Activated naive CD4-positive, alpha-beta T cell treated with Interleukin-2 at 50 U/mL for 16 hours (primary cell): Measurements from ENCODE around the gene TARS1.
A peak's percentile ranks its signal among the peaks of the same experiment; 100 is the strongest.

Source experiments
- DNase-seq: peaks from one replicate; pipeline ENCODE4 v3.0.0-alpha.2; 2020

The TARS1 gene

GRCh38 chr5:33441241-33442177, 744 bp downstream of the TARS1 start:
- peak; percentile 45 for DNase-seq

GRCh38 chr5:33444542-33444941, 3.8 kb downstream of the TARS1 start:
- no peak for DNase-seq

GRCh38 chr5:33445798-33446197, 5.0 kb downstream of the TARS1 start:
- no peak for DNase-seq

GRCh38 chr5:33448118-33448517, 7.4 kb downstream of the TARS1 start:
- DNase-seq, result no peak

- DNase-seq, result no peak
These were observed 16.4 kb downstream of the TARS1 start for GRCh38 chr5:33457126-33457525.

- DNase-seq, result no peak
These were observed 17.1 kb downstream of the TARS1 start for GRCh38 chr5:33457817-33458216.

GRCh38 chr5:33460210-33460609, 19.4 kb downstream of the TARS1 start:
- DNase-seq, result no peak

- no peak for DNase-seq
These were observed 21.7 kb downstream of the TARS1 start for GRCh38 chr5:33462456-33462855.

- DNase-seq, result no peak
These were observed 24.4 kb downstream of the TARS1 start for GRCh38 chr5:33465120-33465519.

- DNase-seq, result no peak
These were observed 28.1 kb downstream of the TARS1 start for GRCh38 chr5:33468775-33469435.

GRCh38 chr5:33470544-33470943, 29.8 kb downstream of the TARS1 start:
- DNase-seq, result no peak

- DNase-seq, result no peak
These were observed 32.1 kb downstream of the TARS1 start for GRCh38 chr5:33472805-33473409.

- no peak for DNase-seq
These were observed 33.2 kb downstream of the TARS1 start for GRCh38 chr5:33474004-33474403.

GRCh38 chr5:33474931-33475499, 34.2 kb downstream of the TARS1 start:
- DNase-seq, result no peak

- DNase-seq, result no peak
These were observed 34.9 kb downstream of the TARS1 start for GRCh38 chr5:33475706-33476105.

GRCh38 chr5:33476992-33477391, 36.2 kb downstream of the TARS1 start:
- no peak for DNase-seq

- no peak for DNase-seq
These were observed 37.1 kb downstream of the TARS1 start for GRCh38 chr5:33477816-33478215.

- no peak for DNase-seq
These were observed 38.5 kb downstream of the TARS1 start for GRCh38 chr5:33479311-33479710.

GRCh38 chr5:33480876-33481275, 40.1 kb downstream of the TARS1 start:
- DNase-seq, result no peak

GRCh38 chr5:33482335-33482734, 41.6 kb downstream of the TARS1 start:
- DNase-seq, result no peak

GRCh38 chr5:33487236-33487635, 46.5 kb downstream of the TARS1 start:
- no peak for DNase-seq

- DNase-seq, result no peak
These were observed 48.0 kb downstream of the TARS1 start for GRCh38 chr5:33488558-33489355.
